ENCODE data around the gene LIMA1. TPM values are rescaled to one million over a fixed set of nuclear protein-coding genes. Genes with fewer than 3 reads are reported as not detected.

Gene LIMA1
- total and polyA plus RNA-seq, 9 of the 15 experiments (the other 6 are each of a cell fraction or from before 2014, with no cell fraction given) = 20.2 to 37.8 (median 27.3) TPM

DNA sequence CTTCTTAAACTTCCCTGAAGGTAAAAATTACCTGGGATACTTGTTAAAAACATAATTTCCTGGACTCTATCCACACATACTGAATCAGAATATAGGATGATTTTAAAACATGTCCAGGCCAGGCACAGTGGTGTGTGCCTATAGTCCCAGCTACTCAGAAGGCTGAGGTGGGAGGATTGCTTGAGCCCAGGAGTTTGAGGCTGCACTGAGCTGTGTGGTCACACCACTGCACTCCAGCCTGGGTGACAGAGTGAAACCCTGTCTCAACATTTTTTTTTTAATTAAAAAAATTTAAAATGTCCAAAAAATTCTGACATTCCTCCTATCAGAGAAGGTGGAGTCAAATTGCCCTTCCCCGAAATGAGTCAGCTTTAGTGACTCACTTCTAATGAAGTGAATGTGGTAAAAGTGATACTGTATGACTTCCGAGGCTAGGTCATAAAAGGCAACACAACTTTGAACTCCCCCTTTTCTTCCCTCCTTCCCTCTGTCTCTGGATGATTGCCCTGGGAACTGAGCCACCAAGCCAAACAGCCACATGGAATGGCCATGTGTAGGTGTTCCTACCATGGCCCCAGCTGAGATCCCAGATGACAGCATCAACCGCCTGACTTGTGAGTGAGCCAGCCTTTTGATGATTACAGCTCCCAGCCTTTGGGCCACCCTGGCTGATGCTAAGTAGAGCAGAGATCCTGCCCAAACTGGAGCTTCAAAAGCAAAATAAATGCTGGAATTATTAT, 36.3 kb downstream of the LIMA1 start (continued):
- no peak for TF ChIP-seq TEAD1 (CRISPR knock-in tag; IDR thresholded peaks at IDR 0.05)
- TF ChIP-seq, protein P1, sequence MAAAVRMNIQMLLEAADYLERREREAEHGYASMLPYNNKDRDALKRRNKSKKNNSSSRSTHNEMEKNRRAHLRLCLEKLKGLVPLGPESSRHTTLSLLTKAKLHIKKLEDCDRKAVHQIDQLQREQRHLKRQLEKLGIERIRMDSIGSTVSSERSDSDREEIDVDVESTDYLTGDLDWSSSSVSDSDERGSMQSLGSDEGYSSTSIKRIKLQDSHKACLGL (CRISPR knock-in tag; IDR thresholded peaks at IDR 0.05; ENCODE audit: borderline replicate concordance, poor library complexity, severe bottlenecking) = no peak
- no peak for TF ChIP-seq HDGF (IDR thresholded peaks at IDR 0.05)
- no peak for TF ChIP-seq RUNX1 (IDR thresholded peaks at IDR 0.05; ENCODE audit: low read depth)
- no peak for TF ChIP-seq HCFC1 (IDR thresholded peaks at IDR 0.05; ENCODE audit: low read depth, low read length)
- no peak for TF ChIP-seq MCM5 (IDR thresholded peaks at IDR 0.05; ENCODE audit: low read depth)
- no peak for TF ChIP-seq MYBL2 (IDR thresholded peaks at IDR 0.05; ENCODE audit: low read depth)
- TF ChIP-seq MYBL2 (CRISPR knock-in tag; IDR thresholded peaks at IDR 0.05; ENCODE audit: borderline replicate concordance) = no peak
- peak; percentile 85 for TF ChIP-seq C11orf30 (IDR thresholded peaks at IDR 0.05; ENCODE audit: low read depth)
- TF ChIP-seq, protein P2, sequence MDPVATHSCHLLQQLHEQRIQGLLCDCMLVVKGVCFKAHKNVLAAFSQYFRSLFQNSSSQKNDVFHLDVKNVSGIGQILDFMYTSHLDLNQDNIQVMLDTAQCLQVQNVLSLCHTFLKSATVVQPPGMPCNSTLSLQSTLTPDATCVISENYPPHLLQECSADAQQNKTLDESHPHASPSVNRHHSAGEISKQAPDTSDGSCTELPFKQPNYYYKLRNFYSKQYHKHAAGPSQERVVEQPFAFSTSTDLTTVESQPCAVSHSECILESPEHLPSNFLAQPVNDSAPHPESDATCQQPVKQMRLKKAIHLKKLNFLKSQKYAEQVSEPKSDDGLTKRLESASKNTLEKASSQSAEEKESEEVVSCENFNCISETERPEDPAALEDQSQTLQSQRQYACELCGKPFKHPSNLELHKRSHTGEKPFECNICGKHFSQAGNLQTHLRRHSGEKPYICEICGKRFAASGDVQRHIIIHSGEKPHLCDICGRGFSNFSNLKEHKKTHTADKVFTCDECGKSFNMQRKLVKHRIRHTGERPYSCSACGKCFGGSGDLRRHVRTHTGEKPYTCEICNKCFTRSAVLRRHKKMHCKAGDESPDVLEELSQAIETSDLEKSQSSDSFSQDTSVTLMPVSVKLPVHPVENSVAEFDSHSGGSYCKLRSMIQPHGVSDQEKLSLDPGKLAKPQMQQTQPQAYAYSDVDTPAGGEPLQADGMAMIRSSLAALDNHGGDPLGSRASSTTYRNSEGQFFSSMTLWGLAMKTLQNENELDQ (CRISPR knock-in tag; IDR thresholded peaks at IDR 0.05; ENCODE audit: borderline replicate concordance) = no peak
- TF ChIP-seq PCBP2 (IDR thresholded peaks at IDR 0.05; ENCODE audit: low read depth, low read length, poor library complexity, severe bottlenecking) = no peak
- no peak for TF ChIP-seq RBM17 (IDR thresholded peaks at IDR 0.05; ENCODE audit: borderline replicate concordance, low read depth, low read length)
- TF ChIP-seq TGIF2 (CRISPR knock-in tag; IDR thresholded peaks at IDR 0.05) = no peak
- TF ChIP-seq GTF2E2 (tag; IDR thresholded peaks at IDR 0.05) = no peak
- TF ChIP-seq U2AF2 (optimal IDR thresholded peaks at IDR 0.05; ENCODE audit: low read depth, low read length) = no peak
- TF ChIP-seq HIVEP1 (CRISPR knock-in tag; IDR thresholded peaks at IDR 0.05) = no peak
- TF ChIP-seq ZNF239 (CRISPR knock-in tag; IDR thresholded peaks at IDR 0.05) = no peak
- peak; percentile 24 for TF ChIP-seq MTA2 (IDR thresholded peaks at IDR 0.05; ENCODE audit: low read depth)
- TF ChIP-seq KAT7 (CRISPR knock-in tag; IDR thresholded peaks at IDR 0.05; ENCODE audit: borderline replicate concordance) = no peak
- no peak for TF ChIP-seq ZNF696 (CRISPR knock-in tag; conservative IDR thresholded peaks at IDR 0.05)
- TF ChIP-seq NFIC (IDR thresholded peaks at IDR 0.05) = peak; percentile 82
- TF ChIP-seq POLR3G (IDR thresholded peaks at IDR 0.05; ENCODE audit: extremely low read depth, insufficient read length, insufficient replicate concordance) = no peak
- TF ChIP-seq, protein P3, sequence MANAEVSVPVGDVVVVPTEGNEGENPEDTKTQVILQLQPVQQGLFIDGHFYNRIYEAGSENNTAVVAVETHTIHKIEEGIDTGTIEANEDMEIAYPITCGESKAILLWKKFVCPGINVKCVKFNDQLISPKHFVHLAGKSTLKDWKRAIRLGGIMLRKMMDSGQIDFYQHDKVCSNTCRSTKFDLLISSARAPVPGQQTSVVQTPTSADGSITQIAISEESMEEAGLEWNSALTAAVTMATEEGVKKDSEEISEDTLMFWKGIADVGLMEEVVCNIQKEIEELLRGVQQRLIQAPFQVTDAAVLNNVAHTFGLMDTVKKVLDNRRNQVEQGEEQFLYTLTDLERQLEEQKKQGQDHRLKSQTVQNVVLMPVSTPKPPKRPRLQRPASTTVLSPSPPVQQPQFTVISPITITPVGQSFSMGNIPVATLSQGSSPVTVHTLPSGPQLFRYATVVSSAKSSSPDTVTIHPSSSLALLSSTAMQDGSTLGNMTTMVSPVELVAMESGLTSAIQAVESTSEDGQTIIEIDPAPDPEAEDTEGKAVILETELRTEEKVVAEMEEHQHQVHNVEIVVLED (CRISPR knock-in tag; IDR thresholded peaks at IDR 0.05) = no peak
- TF ChIP-seq YY1 (IDR thresholded peaks at IDR 0.05; ENCODE audit: borderline replicate concordance in 1 of 3, control insufficient read depth in 1 of 3, extremely low read depth in 1 of 3, insufficient read depth in 3 of 3, insufficient read length in 1 of 3, insufficient replicate concordance in 2 of 3, low read depth in 1 of 3, low read length in 2 of 3) = peak in 1 of 3 experiments; percentile 70
- no peak for TF ChIP-seq ASH1L (IDR thresholded peaks at IDR 0.05; ENCODE audit: borderline replicate concordance, low read depth, partially characterized antibody)
